ENCODE results near the gene PLXDC2.

PLXDC2 gene

GRCh38 chr10:19788902-19789301 lies 27.3 kb upstream of the PLXDC2 start:
- no peaks in the 10 kb centered on the region for H3K27me3 ChIP-seq (ENCODE audit: insufficient read depth, low read length)
- no peak overlapping the region for H3K4me3 ChIP-seq (ENCODE audit: low read depth, low read length, poor library complexity, severe bottlenecking)
- H3K9me2 ChIP-seq (ENCODE audit: low read depth, low read length): no peaks in the 10 kb centered on the region
- H3K4me2 ChIP-seq (ENCODE audit: low read length): no peak overlapping the region
- H3K79me2 ChIP-seq (ENCODE audit: insufficient read depth, low read length): no peaks in the 10 kb centered on the region
- no peaks in the 10 kb centered on the region for H3K9me3 ChIP-seq (ENCODE audit: low read length)
- H3K9ac ChIP-seq (ENCODE audit: low read length): no peak overlapping the region
- H3F3A ChIP-seq (ENCODE audit: insufficient read depth, low read length): no peaks in the 10 kb centered on the region
- H4K20me1 ChIP-seq (ENCODE audit: insufficient read depth, low read length): no peaks in the 10 kb centered on the region
- no peaks in the 10 kb centered on the region for H3K4me1 ChIP-seq (ENCODE audit: insufficient read depth, low read length, severe bottlenecking)
- TF ChIP-seq EZH2 (IDR thresholded peaks at IDR 0.05; ENCODE audit: borderline replicate concordance, low read length): no peak
- TF ChIP-seq, protein P1, sequence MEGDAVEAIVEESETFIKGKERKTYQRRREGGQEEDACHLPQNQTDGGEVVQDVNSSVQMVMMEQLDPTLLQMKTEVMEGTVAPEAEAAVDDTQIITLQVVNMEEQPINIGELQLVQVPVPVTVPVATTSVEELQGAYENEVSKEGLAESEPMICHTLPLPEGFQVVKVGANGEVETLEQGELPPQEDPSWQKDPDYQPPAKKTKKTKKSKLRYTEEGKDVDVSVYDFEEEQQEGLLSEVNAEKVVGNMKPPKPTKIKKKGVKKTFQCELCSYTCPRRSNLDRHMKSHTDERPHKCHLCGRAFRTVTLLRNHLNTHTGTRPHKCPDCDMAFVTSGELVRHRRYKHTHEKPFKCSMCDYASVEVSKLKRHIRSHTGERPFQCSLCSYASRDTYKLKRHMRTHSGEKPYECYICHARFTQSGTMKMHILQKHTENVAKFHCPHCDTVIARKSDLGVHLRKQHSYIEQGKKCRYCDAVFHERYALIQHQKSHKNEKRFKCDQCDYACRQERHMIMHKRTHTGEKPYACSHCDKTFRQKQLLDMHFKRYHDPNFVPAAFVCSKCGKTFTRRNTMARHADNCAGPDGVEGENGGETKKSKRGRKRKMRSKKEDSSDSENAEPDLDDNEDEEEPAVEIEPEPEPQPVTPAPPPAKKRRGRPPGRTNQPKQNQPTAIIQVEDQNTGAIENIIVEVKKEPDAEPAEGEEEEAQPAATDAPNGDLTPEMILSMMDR (IDR thresholded peaks at IDR 0.05; ENCODE audit: low read length): no peak
- no peak overlapping the region for H3K27ac ChIP-seq (ENCODE audit: low read depth, low read length, poor library complexity, severe bottlenecking)
- H3K36me3 ChIP-seq (ENCODE audit: insufficient read depth, low read length): no peaks in the 10 kb centered on the region
- H2AFZ ChIP-seq (ENCODE audit: low read length): no peak overlapping the region

- Histone ChIP-seq H3F3A (ENCODE audit: insufficient read depth, low read length) (no peaks in the 10 kb centered on the region), H4K20me1 (ENCODE audit: insufficient read depth, low read length) (no peaks in the 10 kb centered on the region), H2AFZ (ENCODE audit: low read length) (no peak overlapping the region), H3K27ac (ENCODE audit: low read depth, low read length, poor library complexity, severe bottlenecking) (no peak overlapping the region), H3K79me2 (ENCODE audit: insufficient read depth, low read length) (no peaks in the 10 kb centered on the region), H3K36me3 (ENCODE audit: insufficient read depth, low read length) (no peaks in the 10 kb centered on the region), H3K9me2 (ENCODE audit: low read depth, low read length) (no peaks in the 10 kb centered on the region), H3K4me2 (ENCODE audit: low read length) (no peak overlapping the region), H3K9ac (ENCODE audit: low read length) (no peak overlapping the region), H3K4me3 (ENCODE audit: low read depth, low read length, poor library complexity, severe bottlenecking) (no peak overlapping the region), H3K4me1 (ENCODE audit: insufficient read depth, low read length, severe bottlenecking) (no peaks in the 10 kb centered on the region), H3K27me3 (ENCODE audit: insufficient read depth, low read length) (no peaks in the 10 kb centered on the region), H3K9me3 (ENCODE audit: low read length) (no peaks in the 10 kb centered on the region)
- TF ChIP-seq EZH2 (IDR thresholded peaks at IDR 0.05; ENCODE audit: borderline replicate concordance, low read length): no peak
- TF ChIP-seq, protein P1 (IDR thresholded peaks at IDR 0.05; ENCODE audit: low read length): no peak
Measured at GRCh38 chr10:19789607-19790006, 26.6 kb upstream of the PLXDC2 start.

DNA sequence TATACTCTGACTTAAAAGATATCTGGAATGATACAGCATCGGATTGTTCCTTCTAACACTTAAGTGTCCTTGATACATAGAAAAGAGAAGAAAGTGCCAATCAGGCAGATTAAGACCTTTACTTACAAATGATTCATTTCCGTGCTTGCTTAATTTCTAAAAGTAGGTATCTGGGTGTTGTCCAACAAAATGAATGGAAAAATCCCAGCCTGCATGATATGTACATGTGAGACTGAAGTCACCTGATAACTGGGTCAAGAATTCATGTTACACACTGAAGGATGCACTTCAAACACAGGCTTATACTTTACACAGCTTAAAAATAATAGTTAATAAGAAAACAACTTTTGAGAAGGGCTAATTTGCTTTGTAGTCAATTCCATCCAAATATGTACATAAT lies 25.2 kb upstream of the PLXDC2 start:
- no peaks in the 10 kb centered on the region for H3K79me2 ChIP-seq (ENCODE audit: insufficient read depth, low read length)
- H3K4me1 ChIP-seq (ENCODE audit: insufficient read depth, low read length, severe bottlenecking): no peaks in the 10 kb centered on the region
- no peak overlapping the region for H3K27ac ChIP-seq (ENCODE audit: low read depth, low read length, poor library complexity, severe bottlenecking)
- no peak for TF ChIP-seq EZH2 (IDR thresholded peaks at IDR 0.05; ENCODE audit: borderline replicate concordance, low read length)
- TF ChIP-seq, protein P1 (IDR thresholded peaks at IDR 0.05; ENCODE audit: low read length): no peak
- no peak overlapping the region for H3K9ac ChIP-seq (ENCODE audit: low read length)
- no peaks in the 10 kb centered on the region for H3K27me3 ChIP-seq (ENCODE audit: insufficient read depth, low read length)
- no peaks in the 10 kb centered on the region for H3F3A ChIP-seq (ENCODE audit: insufficient read depth, low read length)
- H4K20me1 ChIP-seq (ENCODE audit: insufficient read depth, low read length): no peaks in the 10 kb centered on the region
- no peak overlapping the region for H3K4me3 ChIP-seq (ENCODE audit: low read depth, low read length, poor library complexity, severe bottlenecking)
- H2AFZ ChIP-seq (ENCODE audit: low read length): no peak overlapping the region
- no peaks in the 10 kb centered on the region for H3K9me2 ChIP-seq (ENCODE audit: low read depth, low read length)
- no peak overlapping the region for H3K4me2 ChIP-seq (ENCODE audit: low read length)
- no peaks in the 10 kb centered on the region for H3K9me3 ChIP-seq (ENCODE audit: low read length)
- H3K36me3 ChIP-seq (ENCODE audit: insufficient read depth, low read length): no peaks in the 10 kb centered on the region
